IPS-18c (cell line): Measurements from ENCODE around the gene MGP.

Experiments used
- H3K4me3 ChIP-seq: 2 replicates; pipeline ENCODE4 v1.7.0; 2013; ENCODE audit warnings: low read depth, mild to moderate bottlenecking, low read length, moderate library complexity; ENCODE audit not compliant: insufficient read depth
- H3K9me3 ChIP-seq: one replicate; pipeline ENCODE4 v1.6.1; 2013; ENCODE audit warnings: mild to moderate bottlenecking, low read length, moderate library complexity; ENCODE audit not compliant: control insufficient read depth, insufficient read depth

The MGP gene

DNA sequence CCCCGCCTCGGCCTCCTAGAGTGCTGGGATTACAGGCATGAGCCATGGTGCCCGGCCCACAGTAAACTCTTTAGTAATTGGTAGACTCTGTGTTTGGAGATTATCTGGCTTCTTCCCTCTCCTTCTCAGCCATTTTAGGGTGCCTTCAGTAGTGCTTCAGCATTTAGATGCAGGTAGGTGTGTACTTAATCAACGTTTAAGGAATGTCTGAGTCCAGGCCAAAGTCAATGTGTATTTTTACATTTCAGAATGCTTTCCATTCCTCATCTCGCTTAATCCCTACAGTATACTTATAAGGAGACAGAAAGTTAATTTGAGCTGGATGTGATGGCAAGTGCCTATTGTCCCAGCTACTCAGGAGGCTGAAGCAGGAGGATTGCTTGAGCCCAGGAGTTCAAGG is 20.5 kb upstream of the MGP start:
- no peak overlapping the region for H3K4me3 ChIP-seq
- H3K9me3 ChIP-seq, result no peaks in the 10 kb centered on the region

- no peak overlapping the region for H3K4me3 ChIP-seq
- H3K9me3 ChIP-seq, result no peaks in the 10 kb centered on the region
Measured at GRCh38 chr12:14905269-14906004, 19.8 kb upstream of the MGP start.

DNA sequence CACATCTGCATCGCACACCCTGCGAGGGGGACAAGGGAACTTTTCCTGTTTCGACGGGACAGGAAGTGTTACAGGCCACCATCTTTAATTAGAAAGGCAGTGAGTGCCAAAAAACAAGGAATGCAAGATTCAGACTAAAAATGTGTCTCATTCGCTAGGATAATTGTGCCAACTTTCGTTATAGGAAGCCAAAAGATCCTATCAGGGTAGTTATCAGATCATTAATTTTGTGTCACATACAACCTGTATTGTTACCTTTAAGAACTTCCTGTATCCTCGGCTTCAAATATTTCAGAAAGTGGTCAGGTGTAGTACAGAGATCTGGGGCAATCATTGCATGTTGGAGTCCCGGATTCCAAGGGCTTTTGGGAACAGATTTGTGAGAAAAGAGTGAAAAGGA is 19.2 kb upstream of the MGP start:
- Histone ChIP-seq H3K4me3 (no peak overlapping the region), H3K9me3 (no peaks in the 10 kb centered on the region)

DNA sequence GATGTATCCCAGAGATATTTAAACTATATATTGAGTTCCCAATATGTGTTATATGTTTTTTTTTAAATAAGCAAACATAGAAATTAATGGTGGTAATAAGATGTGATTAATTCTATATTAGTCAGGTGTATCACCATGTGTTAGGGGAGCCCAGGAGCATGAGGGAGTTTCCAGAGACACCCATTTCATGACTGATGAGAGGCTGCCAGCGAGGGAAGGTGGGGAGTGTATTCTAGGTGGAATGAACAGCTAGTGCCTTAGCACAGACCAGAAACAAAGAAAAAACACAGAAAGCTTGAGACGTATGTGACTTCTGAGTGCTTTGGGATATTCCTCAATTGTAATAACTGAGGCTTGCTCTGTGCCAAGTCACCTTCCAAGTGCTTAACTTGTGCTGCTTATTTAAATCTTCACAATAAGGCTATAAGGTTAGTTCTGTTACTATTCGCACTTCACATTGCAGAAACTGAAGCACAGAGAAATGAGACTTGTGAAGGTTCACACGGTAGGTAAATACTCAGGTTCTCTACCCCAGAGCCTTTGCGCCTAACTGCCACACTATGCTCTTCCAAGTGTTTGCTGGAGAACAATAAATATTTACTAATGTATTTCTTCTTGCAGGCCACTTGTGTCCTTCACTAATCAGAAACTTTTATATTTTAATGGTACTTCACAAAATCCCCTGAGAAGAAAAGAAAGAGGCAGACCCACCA is 17.9 kb upstream of the MGP start:
- H3K9me3 ChIP-seq, result no peaks in the 10 kb centered on the region
- no peak overlapping the region for H3K4me3 ChIP-seq

DNA sequence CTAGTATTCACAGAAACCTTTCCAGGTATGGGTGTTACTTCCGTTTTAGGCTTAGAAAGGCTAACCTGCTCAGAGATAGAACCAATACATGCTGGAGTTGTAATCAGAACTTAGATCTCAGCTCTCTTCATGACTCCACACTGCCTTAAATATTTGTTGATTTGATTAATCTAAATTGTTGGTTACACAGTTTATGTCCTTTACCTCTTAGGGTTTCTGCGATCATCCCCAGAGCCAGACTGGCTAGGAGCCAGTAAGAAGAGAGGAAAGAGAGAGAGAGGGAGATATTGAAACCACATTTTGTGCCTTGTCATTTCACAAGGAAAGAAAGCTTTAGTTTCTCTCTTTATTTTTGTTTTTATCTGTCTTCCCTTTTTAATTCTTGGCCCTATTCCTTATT is 16.8 kb upstream of the MGP start:
- H3K4me3 ChIP-seq, result no peak overlapping the region
- H3K9me3 ChIP-seq, result no peaks in the 10 kb centered on the region

- no peaks in the 10 kb centered on the region for H3K9me3 ChIP-seq
- no peak overlapping the region for H3K4me3 ChIP-seq
Measured at GRCh38 chr12:14901228-14901562, 15.5 kb upstream of the MGP start.

DNA sequence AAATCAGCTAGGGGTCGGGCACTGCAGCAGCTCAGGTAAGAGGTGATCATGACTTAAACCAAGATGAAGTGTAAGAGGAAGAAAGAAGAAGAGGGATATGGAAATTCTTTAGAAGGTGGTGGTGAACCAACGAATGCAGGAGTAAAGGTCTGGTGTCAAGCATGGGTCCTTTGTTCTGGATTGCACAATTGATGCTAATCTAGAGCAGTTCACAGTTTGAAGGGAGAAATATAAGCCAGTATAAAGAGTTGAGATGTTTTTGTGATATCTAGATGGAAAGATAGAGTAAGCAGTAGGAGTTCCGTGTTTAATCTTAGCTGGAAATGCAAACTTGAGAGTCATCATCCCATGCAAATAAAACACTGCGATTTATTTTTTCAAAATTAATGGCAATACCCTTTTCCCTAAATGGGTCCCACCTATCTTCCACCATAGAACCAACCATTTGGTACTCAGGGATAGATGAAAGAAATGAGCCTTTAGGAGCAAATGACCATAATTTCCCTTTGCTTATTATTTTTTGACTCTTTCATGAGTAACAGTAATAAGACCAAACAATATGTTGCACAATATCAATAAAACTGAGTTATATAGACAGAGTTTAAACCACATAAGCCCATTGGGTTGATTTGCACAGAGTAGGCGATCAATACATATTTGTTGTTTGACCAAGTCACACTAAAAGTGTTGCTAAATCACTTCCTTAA is 15.0 kb upstream of the MGP start:
- Histone ChIP-seq H3K9me3 (no peaks in the 10 kb centered on the region), H3K4me3 (no peak overlapping the region)

DNA sequence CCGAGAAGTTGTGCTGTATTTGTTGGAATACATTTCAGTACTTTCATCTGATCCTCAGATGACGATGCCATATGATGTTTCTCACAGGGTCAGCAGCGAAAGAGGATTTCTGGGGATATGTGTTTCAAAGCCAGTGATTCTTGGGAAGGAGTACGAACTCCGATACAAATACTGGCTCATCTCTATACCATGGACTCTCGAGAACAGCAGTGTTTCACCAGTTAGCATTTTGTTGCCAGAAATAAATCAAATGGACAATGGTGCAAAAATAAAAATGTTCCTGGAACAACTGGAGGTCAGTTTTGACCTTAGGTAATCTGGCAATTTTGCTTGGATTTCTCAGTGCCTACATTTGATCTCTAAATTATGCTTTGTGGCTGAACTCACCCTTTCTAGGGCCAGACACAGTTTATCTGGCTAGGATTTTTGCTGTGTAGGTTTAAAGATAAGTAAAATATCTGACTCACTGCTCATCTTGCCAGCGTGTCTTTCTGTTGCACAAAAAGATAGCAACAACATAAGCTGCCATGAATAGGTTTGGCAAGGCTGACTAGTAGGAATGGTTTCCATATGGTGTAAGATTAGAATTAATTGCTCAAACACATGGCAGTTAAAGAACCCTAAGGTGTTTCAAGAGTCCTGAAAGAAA is 11.0 kb upstream of the MGP start:
- H3K9me3 ChIP-seq, result no peaks in the 10 kb centered on the region
- no peak overlapping the region for H3K4me3 ChIP-seq

DNA sequence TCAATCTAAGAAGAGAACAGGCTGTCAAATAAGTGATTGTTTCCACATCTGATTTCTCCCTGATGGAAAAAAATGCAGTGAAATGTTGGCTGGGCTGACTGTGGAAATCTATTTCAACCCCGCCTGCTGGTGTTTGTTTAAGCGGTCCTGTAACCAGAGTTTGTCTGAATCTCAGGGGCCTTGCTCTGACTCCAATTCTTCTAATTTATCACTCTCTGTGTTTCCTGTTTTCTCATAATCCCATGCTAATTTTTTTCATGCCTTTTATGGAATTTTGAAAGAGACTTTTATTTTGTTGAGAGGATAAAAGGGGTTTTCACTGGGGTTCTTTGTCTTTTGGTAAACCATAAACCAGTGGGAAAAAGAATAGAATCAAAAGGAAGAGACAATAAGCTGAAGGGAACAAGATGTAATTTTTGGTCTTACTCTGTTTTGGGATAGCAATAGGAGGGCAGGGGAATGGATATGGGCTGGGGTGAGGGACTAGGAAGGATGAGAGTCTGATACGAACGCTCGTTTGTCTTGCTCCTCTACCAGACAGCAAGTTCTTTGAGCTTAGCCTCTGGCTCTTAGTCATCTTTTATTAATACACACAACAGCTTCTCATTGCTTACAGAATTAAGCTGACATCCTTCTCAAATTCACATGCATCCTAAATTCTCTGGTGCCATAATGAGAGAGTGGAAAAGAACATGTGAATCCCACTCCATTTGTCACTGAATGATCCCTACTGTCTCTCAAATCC is 8.0 kb upstream of the MGP start:
- Histone ChIP-seq H3K4me3 (no peak overlapping the region), H3K9me3 (no peaks in the 10 kb centered on the region)

- H3K9me3 ChIP-seq, result no peaks in the 10 kb centered on the region
- no peak overlapping the region for H3K4me3 ChIP-seq
Measured at GRCh38 chr12:14892726-14893505, 7.3 kb upstream of the MGP start.

- no peak overlapping the region for H3K4me3 ChIP-seq
- no peaks in the 10 kb centered on the region for H3K9me3 ChIP-seq
Measured at GRCh38 chr12:14890701-14891100, 5.0 kb upstream of the MGP start.

- Histone ChIP-seq H3K9me3 (no peaks in the 10 kb centered on the region), H3K4me3 (no peak overlapping the region)
Measured at GRCh38 chr12:14886271-14886670, 617 bp upstream of the MGP start.

GRCh38 chr12:14884458-14884878 is 1.2 kb downstream of the MGP start:
- no peaks in the 10 kb centered on the region for H3K9me3 ChIP-seq
- no peak overlapping the region for H3K4me3 ChIP-seq

DNA sequence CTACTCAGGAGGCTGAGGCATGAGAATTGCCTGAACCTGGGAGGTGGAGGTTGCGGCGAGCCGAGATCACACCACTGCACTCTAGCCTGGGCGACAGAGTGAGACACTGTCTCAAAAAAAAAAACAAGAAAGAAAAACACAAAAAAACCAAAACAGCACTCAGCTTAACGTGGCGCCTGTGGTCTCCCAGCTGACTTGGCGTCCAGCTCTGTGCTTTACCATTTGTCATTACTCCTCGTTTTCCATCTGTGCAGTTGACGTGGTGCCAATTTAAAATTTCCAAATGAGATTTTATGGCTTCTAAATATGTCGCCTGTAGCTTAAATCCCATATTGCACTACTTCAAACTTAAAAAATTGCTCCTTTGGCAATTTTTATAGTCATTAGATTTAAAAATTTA is 2.0 kb downstream of the MGP start:
- no peaks in the 10 kb centered on the region for H3K9me3 ChIP-seq
- no peak overlapping the region for H3K4me3 ChIP-seq

DNA sequence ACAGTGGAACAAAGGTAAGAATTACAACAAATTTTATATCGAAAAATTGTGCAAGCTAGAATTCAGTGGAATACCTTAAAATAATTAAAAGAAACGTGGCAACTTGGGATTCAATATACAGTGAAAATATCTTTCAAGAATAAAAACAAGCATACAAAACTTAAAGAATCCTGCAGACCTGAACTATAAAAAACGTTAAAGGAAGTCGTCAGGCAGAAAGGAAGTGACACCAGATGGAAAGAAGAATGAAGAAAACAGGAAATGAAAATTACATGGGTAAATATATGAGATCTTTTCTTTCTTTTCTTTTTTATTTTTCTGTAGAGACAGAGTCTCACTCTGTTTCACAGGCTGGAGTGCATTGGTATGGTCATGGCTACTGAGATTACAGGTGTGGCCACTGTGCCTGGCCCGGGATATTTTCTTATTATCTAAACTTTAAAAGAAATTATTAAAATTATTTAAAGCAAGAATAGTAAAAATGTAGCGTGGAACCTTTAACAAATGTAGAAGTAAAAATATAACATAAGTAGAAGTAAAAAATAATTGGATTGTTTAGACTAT is 4.7 kb downstream of the MGP start:
- H3K4me3 ChIP-seq, result no peak overlapping the region
- no peaks in the 10 kb centered on the region for H3K9me3 ChIP-seq

DNA sequence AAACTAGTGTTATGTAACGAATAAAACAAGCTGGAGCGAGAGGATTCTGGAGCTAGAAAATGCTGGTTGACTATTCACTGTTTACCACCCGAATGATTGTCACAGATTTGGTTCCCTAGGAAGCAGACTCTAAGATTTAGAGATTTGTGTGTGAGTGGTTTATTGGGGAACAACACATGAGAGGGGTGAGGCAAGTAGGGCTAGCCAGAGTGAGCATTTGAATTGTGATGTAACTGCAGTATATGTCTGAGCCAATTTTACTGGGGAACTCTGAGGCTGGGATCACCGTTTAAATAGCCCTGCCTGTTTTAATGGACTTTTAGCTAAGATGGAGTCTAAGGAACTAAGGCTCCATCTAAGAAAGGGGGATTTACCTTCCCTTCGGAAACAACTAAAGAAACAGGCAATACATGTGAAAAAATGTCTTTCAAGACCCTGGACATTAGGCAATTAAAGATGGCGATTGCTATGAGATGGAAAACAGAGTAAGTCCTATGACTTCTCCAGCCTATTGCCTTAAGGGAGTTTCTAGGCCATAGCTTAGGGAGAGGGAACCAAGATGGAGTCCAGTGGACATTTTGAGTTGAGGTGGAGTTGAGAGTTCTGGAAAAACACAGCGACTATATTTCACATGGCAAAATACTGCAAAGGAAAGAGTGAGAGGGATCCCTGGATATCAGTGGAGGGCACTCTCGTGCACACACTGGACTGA is 6.3 kb downstream of the MGP start:
- Histone ChIP-seq H3K4me3 (no peak overlapping the region), H3K9me3 (no peaks in the 10 kb centered on the region)
